Measurements from ENCODE around the gene RBBP8NL. TPM values are rescaled to one million over a fixed set of nuclear protein-coding genes. Genes with fewer than 3 reads are reported as not detected.

The RBBP8NL gene
- total and polyA plus RNA-seq, 9 of the 15 experiments (the other 6 are each of a cell fraction or from before 2014, with no cell fraction given): not detected

GRCh38 chr20:62360854-62361798 lies 66.2 kb downstream of the RBBP8NL start:
- H3K9ac ChIP-seq (ENCODE audit: insufficient read depth in 1 of 2, low read depth in 2 of 2, low read length in 2 of 2): peak overlapping the region in 1 of 2 experiments; percentile 23; a peak in 2 of 4 replicates
- CTCF ChIA-PET (ENCODE audit: low intra/inter-chr PET ratio): no interaction called here
- no peak for TF ChIP-seq RBM22 (IDR thresholded peaks at IDR 0.05; ENCODE audit: low read depth, low read length, poor library complexity, severe bottlenecking)
- TF ChIP-seq GATAD2A (IDR thresholded peaks at IDR 0.05): no peak
- TF ChIP-seq PTBP1 (IDR thresholded peaks at IDR 0.05; ENCODE audit: low read depth, low read length): no peak
- no peak for TF ChIP-seq HMGXB4 (CRISPR knock-in tag; IDR thresholded peaks at IDR 0.05)
- no peak for TF ChIP-seq TAL1 (IDR thresholded peaks at IDR 0.05)
- TF ChIP-seq KDM1A (IDR thresholded peaks at IDR 0.05): 0 out of 4 replicates have a peak, but pooled peaks of 1 of the 2 experiments have one; percentile 28
- no peak for TF ChIP-seq AFF4 (CRISPR knock-in tag; IDR thresholded peaks at IDR 0.05)

More at GRCh38 chr20:62360854-62361798, 66.2 kb downstream of the RBBP8NL start:
- ATAC-seq (no peak), DNase-seq (ENCODE audit: extremely low read depth in 1 of 4, low spot score in 3 of 4) (no peak), FAIRE-seq (no peak)
- peaks cover 13% of the 10 kb centered on the region; the same call in 1 of the 2 replicates for H4K20me1 ChIP-seq (replicated peaks; ENCODE audit: control insufficient read depth, insufficient read depth, low read length)
- intact Hi-C loops (cut with micrococcal nuclease): no loop called here
- in situ Hi-C loops (cut with MboI): loop anchor here (10.0 kb wide), 1 partner anchor 366 kb away; no protein-coding TSS in a partner anchor
- peaks cover 45% of the 10 kb centered on the region; the same call in 1 of the 3 replicates for H3K36me3 ChIP-seq (ENCODE audit: control insufficient read depth, insufficient read depth, low read length)
- peaks cover 75% of the 10 kb centered on the region for H3K79me2 ChIP-seq (ENCODE audit: control insufficient read depth, insufficient read depth, low read length)
- H3K4me2 ChIP-seq (ENCODE audit: insufficient read depth, low read length): no peak overlapping the region
- no peak overlapping the region for H3K4me3 ChIP-seq
- H2AFZ ChIP-seq (ENCODE audit: low read depth, low read length): no peak overlapping the region
- H3K27me3 ChIP-seq (ENCODE audit: control insufficient read depth in 2 of 2, insufficient read depth in 2 of 2, low read length in 2 of 2): no peaks in the 10 kb centered on the region
- H3K4me1 ChIP-seq (replicated peaks in 1 of 2; ENCODE audit: control insufficient read depth in 2 of 2, insufficient read depth in 2 of 2, low read length in 2 of 2): peaks cover 56 to 96% of the 10 kb centered on the region in 2 experiments
- H3K9me1 ChIP-seq (ENCODE audit: control insufficient read depth, insufficient read depth, low read length): peaks cover 4% of the 10 kb centered on the region
- WGBS (ENCODE audit: insufficient coverage, low coverage, missing lambda C conversion rate): 79% methylated on average over 19 of the region's 25 CpGs
- POLR2A ChIA-PET: interaction anchor here (0.5 to 1.0 kb wide), 4 partner anchors 20 to 363 kb away, joined by 3 to 4 read pairs (median 3); no protein-coding TSS in a partner anchor
- H3K9me3 ChIP-seq (replicated peaks; ENCODE audit: control insufficient read depth, insufficient read depth, low read depth, low read length): no peaks in the 10 kb centered on the region
- H3K27ac ChIP-seq (ENCODE audit: extremely low read depth, low read depth, low read length): no peak overlapping the region
- BruUV-seq (replicated peaks): no TSS peak

All from K562 (cell line).